K562 (cell line): Measurements from ENCODE around the gene FTSJ1. TPM values are rescaled to one million over a fixed set of nuclear protein-coding genes. Genes with fewer than 3 reads are reported as not detected.

Experiments
- CEBPG ChIP-seq, 3 experiments: fragments of 200-800 bp in 1 of 3; sonication (Bioruptor generic) in 1 of 3; sonication (generic) in 1 of 3; formaldehyde crosslinking in 1 of 3; IDR thresholded peaks in 2 of 3; conservative IDR thresholded peaks in 1 of 3; 2 replicates each; pipeline versions ENCODE4 v1.6.1 to v1.8.0; 2016 to 2022; ENCODE audit warnings: missing compliant biosample characterization in 2 of 3, missing genetic modification characterization in 2 of 3, mild to moderate bottlenecking in 1 of 3, missing genetic modification reagents in 1 of 3
- COPS2 ChIP-seq: fragments of 450-650 bp; conservative IDR thresholded peaks from 2 replicates; pipeline ENCODE4 v1.6.1; 2016; ENCODE audit warnings: mild to moderate bottlenecking, moderate library complexity
- HDAC2 ChIP-seq: fragments of 450-650 bp; IDR thresholded peaks from 2 replicates; pipeline ENCODE4 v1.6.1; 2016; ENCODE audit warnings: mild to moderate bottlenecking
- NFIX ChIP-seq: fragments of 250-450 bp; sonication (Bioruptor Pico); IDR thresholded peaks from 2 replicates; pipeline ENCODE4 v1.4.0; 2020; ENCODE audit warnings: low read depth, mild to moderate bottlenecking, moderate library complexity
- PHB2 ChIP-seq: fragments of 450-650 bp; IDR thresholded peaks from 2 replicates; pipeline ENCODE4 v1.6.1; 2017; ENCODE audit warnings: low read depth
- RBM22 ChIP-seq: fragments of 200-400 bp; formaldehyde crosslinking; IDR thresholded peaks from 2 replicates; pipeline ENCODE4 v1.6.1; 2018; ENCODE audit warnings: low read length, low read depth; ENCODE audit not compliant: poor library complexity, severe bottlenecking
- SMAD4 ChIP-seq: fragments of 250-450 bp; sonication (Bioruptor Pico); conservative IDR thresholded peaks from 2 replicates; pipeline ENCODE4 v1.8.0; 2021; ENCODE audit warnings: inconsistent platforms, mild to moderate bottlenecking, moderate library complexity
- TAF1 ChIP-seq: IDR thresholded peaks from 2 replicates; pipeline ENCODE4 v1.6.1; 2011; ENCODE audit warnings: mild to moderate bottlenecking, low read length, moderate library complexity; ENCODE audit not compliant: insufficient read depth, control insufficient read depth, severe bottlenecking; ENCODE audit errors: extremely low read depth
- YBX1 ChIP-seq: fragments of 450-650 bp; IDR thresholded peaks from 2 replicates; pipeline ENCODE4 v1.7.1; 2016; ENCODE audit warnings: mild to moderate bottlenecking
- ZNF133 ChIP-seq: fragments of 250-450 bp; sonication (Bioruptor Pico); IDR thresholded peaks from 2 replicates; pipeline ENCODE4 v1.4.0; 2020; ENCODE audit warnings: mild to moderate bottlenecking
- ZNF217 ChIP-seq: sonication (generic); formaldehyde crosslinking; IDR thresholded peaks from 2 replicates; pipeline ENCODE4 v1.8.0; 2022; ENCODE audit warnings: mild to moderate bottlenecking, missing genetic modification reagents
- ZNF507 ChIP-seq: conservative IDR thresholded peaks from 2 replicates; pipeline ENCODE4 v1.6.1; 2017; ENCODE audit warnings: missing genetic modification characterization, missing compliant biosample characterization
- ZNF551 ChIP-seq: fragments of 250-450 bp; sonication (Bioruptor Pico); IDR thresholded peaks from 2 replicates; pipeline ENCODE4 v1.5.0; 2021; ENCODE audit warnings: mild to moderate bottlenecking, moderate library complexity
- ZNF644 ChIP-seq: fragments of 200-800 bp; sonication (Bioruptor generic); IDR thresholded peaks from 2 replicates; pipeline ENCODE4 v1.6.1; 2016; ENCODE audit warnings: low read depth, missing genetic modification characterization, missing compliant biosample characterization
- ZNF696 ChIP-seq: fragments of 250-450 bp; sonication (Bioruptor Pico); conservative IDR thresholded peaks from 2 replicates; pipeline ENCODE4 v1.4.0; 2020; ENCODE audit warnings: mild to moderate bottlenecking, moderate library complexity
- polyA plus RNA-seq, 8 experiments: library from polyadenylated mRNA; depleted of rRNA in 4 of 8; stranded (reverse) in 5 of 8; unstranded in 3 of 8; fragments of >200 nt; fragmentation: Nextera tagmentation in 2 of 8; fragmentation: Illumina TruSeq in 1 of 8; extraction: Ambion mirVana in 2 of 8; extraction: Trizol in 1 of 8; gene quantifications; 2 replicates each; pipeline versions ENCODE4 v1.2.1 to v1.2.3, GENCODE V29; 2011 to 2014; ENCODE audit warnings: inconsistent platforms in 1 of 8, missing spikeins in 1 of 8
- total RNA-seq, 7 experiments: library from RNA; depleted of rRNA in 6 of 7; stranded (reverse); fragments of >200 nt in 6 of 7; fragmentation: Illumina TruSeq in 2 of 7; extraction: Trizol in 2 of 7; gene quantifications; 2 replicates each; pipeline versions ENCODE4 v1.2.1 to v1.2.3, GENCODE V29; 2011 to 2021; ENCODE audit warnings: low replicate concordance in 1 of 7
- TF ChIP-seq, protein P1 (sequence below): sonication (generic); formaldehyde crosslinking; IDR thresholded peaks from 2 replicates; pipeline ENCODE4 v1.8.0; 2022; ENCODE audit warnings: mild to moderate bottlenecking, low read depth, missing genetic modification reagents
- TF ChIP-seq, protein P2 (sequence below): fragments of 250-450 bp; sonication (Bioruptor Pico); IDR thresholded peaks from 2 replicates; pipeline ENCODE4 v1.9.0; 2021; ENCODE audit warnings: mild to moderate bottlenecking, inconsistent platforms
- TF ChIP-seq, protein P3 (sequence below): sonication (generic); formaldehyde crosslinking; IDR thresholded peaks from 2 replicates; pipeline ENCODE4 v1.8.0; 2023; ENCODE audit warnings: mild to moderate bottlenecking, missing genetic modification reagents
- TF ChIP-seq, protein P4 (sequence below): fragments of 200-800 bp; sonication (Bioruptor generic); IDR thresholded peaks from 2 replicates; pipeline ENCODE4 v1.6.1; 2017; ENCODE audit warnings: missing genetic modification characterization, missing compliant biosample characterization

Gene FTSJ1
- total and polyA plus RNA-seq, 9 of the 15 experiments (the other 6 are each of a cell fraction or from before 2014, with no cell fraction given) = 12.2 to 95.6 (median 71.6) TPM

DNA sequence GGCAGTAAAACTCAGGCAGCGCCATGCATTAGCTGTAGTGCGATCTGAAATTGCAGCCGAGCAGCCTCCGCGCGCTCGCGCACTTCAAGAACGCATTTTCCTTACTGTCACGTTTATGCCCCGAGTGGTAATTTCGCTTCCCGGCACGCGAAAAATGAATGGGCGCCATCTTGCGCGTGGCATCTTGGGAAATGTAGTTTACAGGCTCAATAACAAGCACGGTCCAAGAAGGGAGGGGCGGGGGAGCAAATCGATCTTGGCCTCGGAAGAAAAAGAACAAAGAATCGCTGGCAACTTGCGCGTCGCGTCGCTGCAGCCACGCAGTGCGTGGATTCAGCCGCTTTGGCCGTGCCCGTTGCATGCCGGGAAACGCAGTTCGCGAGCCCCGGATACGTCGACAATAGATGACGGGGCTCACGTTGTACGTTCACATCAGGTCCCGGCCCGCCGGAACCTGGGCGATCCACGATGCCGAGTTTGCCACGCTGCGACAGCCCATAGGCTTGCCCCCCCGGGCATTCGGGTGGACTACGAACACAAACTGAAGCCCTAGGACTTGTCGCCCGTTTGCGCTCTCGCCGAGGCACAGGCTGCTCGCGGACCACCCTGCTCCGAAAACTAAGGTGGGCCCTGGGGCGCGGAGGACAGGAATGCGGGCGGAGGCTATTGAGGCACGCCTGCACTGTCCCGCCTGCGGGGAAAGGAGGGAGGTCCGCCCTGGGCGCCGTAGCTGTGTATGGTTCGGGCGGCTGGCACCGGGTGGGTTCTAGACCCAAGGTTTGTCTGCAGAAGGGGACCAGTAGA is at the start of gene FTSJ1 (continued):
- TF ChIP-seq ZNF696 (CRISPR knock-in tag) = no peak
- no peak for TF ChIP-seq ZNF507 (tag)
- TF ChIP-seq ZNF551 (CRISPR knock-in tag) = no peak
- TF ChIP-seq ZNF133 (CRISPR knock-in tag) = no peak
- TF ChIP-seq PHB2 = no peak
- TF ChIP-seq, protein P1, sequence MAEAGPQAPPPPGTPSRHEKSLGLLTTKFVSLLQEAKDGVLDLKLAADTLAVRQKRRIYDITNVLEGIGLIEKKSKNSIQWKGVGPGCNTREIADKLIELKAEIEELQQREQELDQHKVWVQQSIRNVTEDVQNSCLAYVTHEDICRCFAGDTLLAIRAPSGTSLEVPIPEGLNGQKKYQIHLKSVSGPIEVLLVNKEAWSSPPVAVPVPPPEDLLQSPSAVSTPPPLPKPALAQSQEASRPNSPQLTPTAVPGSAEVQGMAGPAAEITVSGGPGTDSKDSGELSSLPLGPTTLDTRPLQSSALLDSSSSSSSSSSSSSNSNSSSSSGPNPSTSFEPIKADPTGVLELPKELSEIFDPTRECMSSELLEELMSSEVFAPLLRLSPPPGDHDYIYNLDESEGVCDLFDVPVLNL (CRISPR knock-in tag) = no peak
- no peak for TF ChIP-seq ZNF217 (CRISPR knock-in tag)
- no peak for TF ChIP-seq NFIX
- peak; percentile 3; the same call in 1 of the 2 replicates for TF ChIP-seq CEBPG (CRISPR knock-in tag; IDR thresholded peaks at IDR 0.05)
- no peak for TF ChIP-seq CEBPG (tag; conservative IDR thresholded peaks at IDR 0.05 in 1 of 2, IDR thresholded peaks at IDR 0.05 in 1 of 2)
- TF ChIP-seq ZNF644 (tag) = no peak
- TF ChIP-seq, protein P2, sequence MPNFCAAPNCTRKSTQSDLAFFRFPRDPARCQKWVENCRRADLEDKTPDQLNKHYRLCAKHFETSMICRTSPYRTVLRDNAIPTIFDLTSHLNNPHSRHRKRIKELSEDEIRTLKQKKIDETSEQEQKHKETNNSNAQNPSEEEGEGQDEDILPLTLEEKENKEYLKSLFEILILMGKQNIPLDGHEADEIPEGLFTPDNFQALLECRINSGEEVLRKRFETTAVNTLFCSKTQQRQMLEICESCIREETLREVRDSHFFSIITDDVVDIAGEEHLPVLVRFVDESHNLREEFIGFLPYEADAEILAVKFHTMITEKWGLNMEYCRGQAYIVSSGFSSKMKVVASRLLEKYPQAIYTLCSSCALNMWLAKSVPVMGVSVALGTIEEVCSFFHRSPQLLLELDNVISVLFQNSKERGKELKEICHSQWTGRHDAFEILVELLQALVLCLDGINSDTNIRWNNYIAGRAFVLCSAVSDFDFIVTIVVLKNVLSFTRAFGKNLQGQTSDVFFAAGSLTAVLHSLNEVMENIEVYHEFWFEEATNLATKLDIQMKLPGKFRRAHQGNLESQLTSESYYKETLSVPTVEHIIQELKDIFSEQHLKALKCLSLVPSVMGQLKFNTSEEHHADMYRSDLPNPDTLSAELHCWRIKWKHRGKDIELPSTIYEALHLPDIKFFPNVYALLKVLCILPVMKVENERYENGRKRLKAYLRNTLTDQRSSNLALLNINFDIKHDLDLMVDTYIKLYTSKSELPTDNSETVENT (CRISPR knock-in tag) = no peak
- TF ChIP-seq SMAD4 (CRISPR knock-in tag) = no peak
- no peak for TF ChIP-seq COPS2
- no peak for TF ChIP-seq YBX1
- TF ChIP-seq, protein P3, sequence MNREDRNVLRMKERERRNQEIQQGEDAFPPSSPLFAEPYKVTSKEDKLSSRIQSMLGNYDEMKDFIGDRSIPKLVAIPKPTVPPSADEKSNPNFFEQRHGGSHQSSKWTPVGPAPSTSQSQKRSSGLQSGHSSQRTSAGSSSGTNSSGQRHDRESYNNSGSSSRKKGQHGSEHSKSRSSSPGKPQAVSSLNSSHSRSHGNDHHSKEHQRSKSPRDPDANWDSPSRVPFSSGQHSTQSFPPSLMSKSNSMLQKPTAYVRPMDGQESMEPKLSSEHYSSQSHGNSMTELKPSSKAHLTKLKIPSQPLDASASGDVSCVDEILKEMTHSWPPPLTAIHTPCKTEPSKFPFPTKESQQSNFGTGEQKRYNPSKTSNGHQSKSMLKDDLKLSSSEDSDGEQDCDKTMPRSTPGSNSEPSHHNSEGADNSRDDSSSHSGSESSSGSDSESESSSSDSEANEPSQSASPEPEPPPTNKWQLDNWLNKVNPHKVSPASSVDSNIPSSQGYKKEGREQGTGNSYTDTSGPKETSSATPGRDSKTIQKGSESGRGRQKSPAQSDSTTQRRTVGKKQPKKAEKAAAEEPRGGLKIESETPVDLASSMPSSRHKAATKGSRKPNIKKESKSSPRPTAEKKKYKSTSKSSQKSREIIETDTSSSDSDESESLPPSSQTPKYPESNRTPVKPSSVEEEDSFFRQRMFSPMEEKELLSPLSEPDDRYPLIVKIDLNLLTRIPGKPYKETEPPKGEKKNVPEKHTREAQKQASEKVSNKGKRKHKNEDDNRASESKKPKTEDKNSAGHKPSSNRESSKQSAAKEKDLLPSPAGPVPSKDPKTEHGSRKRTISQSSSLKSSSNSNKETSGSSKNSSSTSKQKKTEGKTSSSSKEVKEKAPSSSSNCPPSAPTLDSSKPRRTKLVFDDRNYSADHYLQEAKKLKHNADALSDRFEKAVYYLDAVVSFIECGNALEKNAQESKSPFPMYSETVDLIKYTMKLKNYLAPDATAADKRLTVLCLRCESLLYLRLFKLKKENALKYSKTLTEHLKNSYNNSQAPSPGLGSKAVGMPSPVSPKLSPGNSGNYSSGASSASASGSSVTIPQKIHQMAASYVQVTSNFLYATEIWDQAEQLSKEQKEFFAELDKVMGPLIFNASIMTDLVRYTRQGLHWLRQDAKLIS (CRISPR knock-in tag) = no peak
- TF ChIP-seq, protein P4, sequence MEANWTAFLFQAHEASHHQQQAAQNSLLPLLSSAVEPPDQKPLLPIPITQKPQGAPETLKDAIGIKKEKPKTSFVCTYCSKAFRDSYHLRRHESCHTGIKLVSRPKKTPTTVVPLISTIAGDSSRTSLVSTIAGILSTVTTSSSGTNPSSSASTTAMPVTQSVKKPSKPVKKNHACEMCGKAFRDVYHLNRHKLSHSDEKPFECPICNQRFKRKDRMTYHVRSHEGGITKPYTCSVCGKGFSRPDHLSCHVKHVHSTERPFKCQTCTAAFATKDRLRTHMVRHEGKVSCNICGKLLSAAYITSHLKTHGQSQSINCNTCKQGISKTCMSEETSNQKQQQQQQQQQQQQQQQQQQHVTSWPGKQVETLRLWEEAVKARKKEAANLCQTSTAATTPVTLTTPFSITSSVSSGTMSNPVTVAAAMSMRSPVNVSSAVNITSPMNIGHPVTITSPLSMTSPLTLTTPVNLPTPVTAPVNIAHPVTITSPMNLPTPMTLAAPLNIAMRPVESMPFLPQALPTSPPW (CRISPR knock-in tag) = peak; percentile 78
- TF ChIP-seq HDAC2 = no peak; the same call in 1 of the 2 replicates
- TF ChIP-seq RBM22 = no peak
- TF ChIP-seq TAF1 = peak; percentile 54
